GM13976 (cell line): ENCODE data around the gene TRMT6.

Source experiments
- DNase-seq: peaks from one replicate; pipeline ENCODE4 v3.0.0; 2012; ENCODE audit warnings: low spot score
- CTCF ChIP-seq: IDR thresholded peaks from 2 replicates; pipeline ENCODE4 v1.5.1; 2012; ENCODE audit warnings: borderline replicate concordance, mild to moderate bottlenecking; ENCODE audit not compliant: insufficient read depth; ENCODE audit errors: extremely low read depth, missing control alignments, control extremely low read depth
- in situ Hi-C: fragments of 300-500 bp; cut with MboI; formaldehyde crosslinking; loops from one replicate; pipeline ENCODE4 v1.12.0; 2022; ENCODE audit warnings: low sequenced_read_pairs, mixed read lengths, inconsistent platforms; ENCODE audit not compliant: unreplicated experiment

TRMT6 gene

GRCh38 chr20:5893621-5894020, 56.7 kb downstream of the TRMT6 start:
- in situ Hi-C loops, result no loop called here
- no peak for DNase-seq
- no peak for TF ChIP-seq CTCF

GRCh38 chr20:5893052-5893451, 57.3 kb downstream of the TRMT6 start:
- TF ChIP-seq CTCF, result no peak
- DNase-seq, result no peak
- in situ Hi-C loops, result no loop called here

- in situ Hi-C loops, result no loop called here
- no peak for DNase-seq
- TF ChIP-seq CTCF, result no peak
Measured at GRCh38 chr20:5890773-5891441, 59.4 kb downstream of the TRMT6 start.

GRCh38 chr20:5888041-5888440, 62.3 kb downstream of the TRMT6 start:
- TF ChIP-seq CTCF, result no peak
- DNase-seq, result no peak
- in situ Hi-C loops, result no loop called here

- DNase-seq, result no peak
- no peak for TF ChIP-seq CTCF
- in situ Hi-C loops, result no loop called here
Measured at GRCh38 chr20:5887386-5887785, 62.9 kb downstream of the TRMT6 start.
